Fibroblast of mammary gland (primary cell): ENCODE measurements around the gene PPP2R2C.

ENCODE experiments used
- DNase-seq: peaks from one replicate; pipeline ENCODE4 v3.0.0-alpha.2; 2010; ENCODE audit warnings: low read depth
- H3K4me3 ChIP-seq: 2 replicates; pipeline ENCODE4 v1.5.1; 2011; ENCODE audit warnings: low read depth, mild to moderate bottlenecking, low read length, moderate library complexity; ENCODE audit not compliant: control insufficient read depth
- CTCF ChIP-seq: conservative IDR thresholded peaks from 2 replicates; pipeline ENCODE4 v1.5.1; 2011; ENCODE audit warnings: low read depth, low read length, inconsistent platforms; ENCODE audit not compliant: control insufficient read depth, insufficient read depth

Gene PPP2R2C

GRCh38 chr4:6417516-6418050 is 54.8 kb downstream of the PPP2R2C start:
- TF ChIP-seq CTCF = no peak
- H3K4me3 ChIP-seq = no peak overlapping the region
- no peak for DNase-seq

- TF ChIP-seq CTCF = no peak
- H3K4me3 ChIP-seq = no peak overlapping the region
- no peak for DNase-seq
These were observed 55.7 kb downstream of the PPP2R2C start for GRCh38 chr4:6416518-6417286.

- H3K4me3 ChIP-seq = no peak overlapping the region
- no peak for DNase-seq
- no peak for TF ChIP-seq CTCF
These were observed 57.2 kb downstream of the PPP2R2C start for GRCh38 chr4:6415031-6415705.

- DNase-seq = no peak
- H3K4me3 ChIP-seq = no peak overlapping the region
- no peak for TF ChIP-seq CTCF
These were observed 57.8 kb downstream of the PPP2R2C start for GRCh38 chr4:6414578-6414977.

- no peak for TF ChIP-seq CTCF
- no peak for DNase-seq
- H3K4me3 ChIP-seq = no peak overlapping the region
These were observed 61.8 kb downstream of the PPP2R2C start for GRCh38 chr4:6410664-6411063.

GRCh38 chr4:6410068-6410467 is 62.3 kb downstream of the PPP2R2C start:
- no peak for TF ChIP-seq CTCF
- DNase-seq = no peak
- H3K4me3 ChIP-seq = no peak overlapping the region
